Gastroesophageal sphincter (tissue), 3 donors: ENCODE results near the gene PLCH2.

Experiments used
- CTCF ChIP-seq, 4 experiments: fragments of 200-600 bp in 2 of 4; fragments of 450-650 bp in 2 of 4; sonication (generic) in 1 of 4; IDR thresholded peaks; one replicate each; pipeline ENCODE4 v1.5.1; 2017 to 2019; ENCODE audit warnings: antibody characterized with exemption in 4 of 4, mild to moderate bottlenecking in 2 of 4, moderate library complexity in 2 of 4
- EP300 ChIP-seq: sonication (generic); formaldehyde crosslinking; IDR thresholded peaks from one replicate; pipeline ENCODE4 v1.6.1; 2017; ENCODE audit warnings: antibody characterized with exemption, mild to moderate bottlenecking
- POLR2AphosphoS5 ChIP-seq: sonication (generic); formaldehyde crosslinking; IDR thresholded peaks from one replicate; pipeline ENCODE4 v1.6.1; 2017; ENCODE audit warnings: antibody characterized with exemption

GRCh38 chr1:2532485-2533160 is 56.5 kb downstream of the PLCH2 start:
- TF ChIP-seq EP300 (no peak), CTCF (IDR thresholded peaks at IDR 0.05) (no peak), POLR2AphosphoS5 (no peak)
